HG02852 (cell line): ENCODE measurements around the gene ZFP3.
A peak's percentile ranks its signal among the peaks of the same experiment; 100 is the strongest.
"Not testable (repeated sequence)": the region's sequence is repeated elsewhere in the genome, so short reads cannot be mapped to it uniquely, and the experiment has no call there.

ENCODE experiments used
- ATAC-seq: cut with Tn5 transposase; IDR thresholded peaks from one replicate; pipeline ENCODE4 v1.9.1; 2021; ENCODE audit warnings: mild to moderate bottlenecking, moderate library complexity; ENCODE audit not compliant: unreplicated experiment

Gene ZFP3

GRCh38 chr17:5077275-5077674 lies 992 bp upstream of the ZFP3 start:
- ATAC-seq: not testable (repeated sequence)

GRCh38 chr17:5077781-5078105 lies 524 bp upstream of the ZFP3 start:
- no peak for ATAC-seq

- no peak for ATAC-seq
Observed at GRCh38 chr17:5080591-5080990, 2.3 kb downstream of the ZFP3 start.

- ATAC-seq: no peak
Observed at GRCh38 chr17:5092218-5093010, 14.1 kb downstream of the ZFP3 start.

GRCh38 chr17:5096731-5097100 lies 18.4 kb downstream of the ZFP3 start:
- ATAC-seq: no peak

GRCh38 chr17:5097101-5097834 lies 19.0 kb downstream of the ZFP3 start:
- ATAC-seq: no peak

- ATAC-seq: no peak
Observed at GRCh38 chr17:5099271-5099670, 21.0 kb downstream of the ZFP3 start.

GRCh38 chr17:5100832-5101231 lies 22.6 kb downstream of the ZFP3 start:
- ATAC-seq: no peak

GRCh38 chr17:5110816-5111215 lies 32.5 kb downstream of the ZFP3 start:
- no peak for ATAC-seq

- peak; percentile 72 for ATAC-seq
Observed at GRCh38 chr17:5111402-5112204, 33.3 kb downstream of the ZFP3 start, which contains the start of gene ZNF232. Gene ZNF232, minus strand, starts transcription at chr17:5111878. Its CDS starts 56 bp downstream, at chr17:5111822.

- ATAC-seq: no peak
Observed at GRCh38 chr17:5115673-5116651, 37.7 kb downstream of the ZFP3 start, which contains the start of gene USP6. Gene USP6, plus strand, starts transcription at chr17:5116032. Its CDS starts 14,336 bp downstream, at chr17:5130368.

GRCh38 chr17:5118219-5118618 lies 40.0 kb downstream of the ZFP3 start:
- no peak for ATAC-seq

GRCh38 chr17:5120036-5120435 lies 41.8 kb downstream of the ZFP3 start:
- no peak for ATAC-seq

GRCh38 chr17:5120436-5121185 lies 42.3 kb downstream of the ZFP3 start:
- ATAC-seq: not testable (repeated sequence)

GRCh38 chr17:5121186-5121841 lies 43.0 kb downstream of the ZFP3 start:
- no peak for ATAC-seq

GRCh38 chr17:5122056-5122455 lies 43.8 kb downstream of the ZFP3 start:
- ATAC-seq: not testable (repeated sequence)

GRCh38 chr17:5122586-5123342 lies 44.5 kb downstream of the ZFP3 start:
- ATAC-seq: no peak
